Measurements from ENCODE around the gene GPR183.

The GPR183 gene

GRCh38 chr13:99342723-99343315, 35.6 kb upstream of the GPR183 start:
- TF ChIP-seq CTCF (IDR thresholded peaks at IDR 0.05; ENCODE audit: insufficient read depth, low read length, poor library complexity, severe bottlenecking), result no peak
- Histone ChIP-seq H3K36me3 (ENCODE audit: control insufficient read depth, insufficient read depth, low read length) (no peaks in the 10 kb centered on the region; the same call in 1 of the 2 replicates), H3K4me3 (replicated peaks; ENCODE audit: low read depth, low read length) (no peak overlapping the region), H3K27me3 (replicated peaks; ENCODE audit: control insufficient read depth, insufficient read depth, low read length) (no peaks in the 10 kb centered on the region)
- DNase-seq (ENCODE audit: extremely low read depth, insufficient read length), result no peak

- TF ChIP-seq CTCF (IDR thresholded peaks at IDR 0.05; ENCODE audit: insufficient read depth, low read length, poor library complexity, severe bottlenecking), result no peak
- no peak for DNase-seq (ENCODE audit: extremely low read depth, insufficient read length)
- no peaks in the 10 kb centered on the region for H3K27me3 ChIP-seq (replicated peaks; ENCODE audit: control insufficient read depth, insufficient read depth, low read length)
- H3K36me3 ChIP-seq (ENCODE audit: control insufficient read depth, insufficient read depth, low read length), result no peaks in the 10 kb centered on the region; the same call in 1 of the 2 replicates
- H3K4me3 ChIP-seq (replicated peaks; ENCODE audit: low read depth, low read length), result no peak overlapping the region
Measured at GRCh38 chr13:99341969-99342722, 34.9 kb upstream of the GPR183 start.

GRCh38 chr13:99340638-99341037, 33.4 kb upstream of the GPR183 start:
- no peak for DNase-seq (ENCODE audit: extremely low read depth, insufficient read length)
- no peak for TF ChIP-seq CTCF (IDR thresholded peaks at IDR 0.05; ENCODE audit: insufficient read depth, low read length, poor library complexity, severe bottlenecking)
- no peaks in the 10 kb centered on the region; the same call in 1 of the 2 replicates for H3K36me3 ChIP-seq (ENCODE audit: control insufficient read depth, insufficient read depth, low read length)
- no peaks in the 10 kb centered on the region for H3K27me3 ChIP-seq (replicated peaks; ENCODE audit: control insufficient read depth, insufficient read depth, low read length)
- H3K4me3 ChIP-seq (replicated peaks; ENCODE audit: low read depth, low read length), result no peak overlapping the region

GRCh38 chr13:99339736-99340397, 32.7 kb upstream of the GPR183 start:
- TF ChIP-seq CTCF (IDR thresholded peaks at IDR 0.05; ENCODE audit: insufficient read depth, low read length, poor library complexity, severe bottlenecking), result no peak
- Histone ChIP-seq H3K4me3 (replicated peaks; ENCODE audit: low read depth, low read length) (no peak overlapping the region), H3K36me3 (ENCODE audit: control insufficient read depth, insufficient read depth, low read length) (no peaks in the 10 kb centered on the region; the same call in 1 of the 2 replicates), H3K27me3 (replicated peaks; ENCODE audit: control insufficient read depth, insufficient read depth, low read length) (no peaks in the 10 kb centered on the region)
- DNase-seq (ENCODE audit: extremely low read depth, insufficient read length), result no peak

GRCh38 chr13:99339230-99339721, 32.1 kb upstream of the GPR183 start:
- Histone ChIP-seq H3K36me3 (ENCODE audit: control insufficient read depth, insufficient read depth, low read length) (no peaks in the 10 kb centered on the region; the same call in 1 of the 2 replicates), H3K27me3 (replicated peaks; ENCODE audit: control insufficient read depth, insufficient read depth, low read length) (no peaks in the 10 kb centered on the region), H3K4me3 (replicated peaks; ENCODE audit: low read depth, low read length) (no peak overlapping the region)
- no peak for TF ChIP-seq CTCF (IDR thresholded peaks at IDR 0.05; ENCODE audit: insufficient read depth, low read length, poor library complexity, severe bottlenecking)
- DNase-seq (ENCODE audit: extremely low read depth, insufficient read length), result no peak
